ENCODE data around the gene CCNB2. TPM values are rescaled to one million over a fixed set of nuclear protein-coding genes. Genes with fewer than 3 reads are reported as not detected.
"Not testable (repeated sequence)": the region's sequence is repeated elsewhere in the genome, so short reads cannot be mapped to it uniquely, and the experiment has no call there.

CCNB2 gene
- total RNA-seq, 4 donors from 2014 or later, result 1.1 to 2.1 (median 1.7) TPM

DNA sequence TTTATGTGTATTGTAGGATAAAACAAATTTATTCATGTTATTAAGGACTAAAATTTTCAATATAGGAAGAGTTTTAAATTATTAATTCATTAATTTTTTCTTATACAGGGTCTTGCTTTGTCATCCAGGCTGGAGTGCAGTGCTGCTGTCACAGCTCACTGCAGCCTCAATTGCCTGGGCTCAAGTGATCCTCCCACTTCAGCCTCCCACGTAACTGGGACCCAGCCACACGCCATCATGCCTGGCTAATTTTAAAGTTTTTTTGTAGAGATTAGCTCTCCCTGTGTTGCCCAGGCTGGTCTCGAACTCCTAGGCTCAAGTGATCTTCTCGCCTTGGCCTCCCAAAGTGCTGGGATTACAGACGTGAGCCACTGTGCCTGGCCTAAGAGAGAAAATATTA lies 14.7 kb downstream of the CCNB2 start:
- Histone ChIP-seq H3K27me3 (no peaks in the 10 kb centered on the region), H3K27ac (no peak overlapping the region), H3K36me3 (no peaks in the 10 kb centered on the region), H3K9me3 (no peaks in the 10 kb centered on the region), H3K4me1 (no peaks in the 10 kb centered on the region), H3K4me3 (replicated peaks in 1 of 3) (no peak overlapping the region)
- TF ChIP-seq, protein P1, sequence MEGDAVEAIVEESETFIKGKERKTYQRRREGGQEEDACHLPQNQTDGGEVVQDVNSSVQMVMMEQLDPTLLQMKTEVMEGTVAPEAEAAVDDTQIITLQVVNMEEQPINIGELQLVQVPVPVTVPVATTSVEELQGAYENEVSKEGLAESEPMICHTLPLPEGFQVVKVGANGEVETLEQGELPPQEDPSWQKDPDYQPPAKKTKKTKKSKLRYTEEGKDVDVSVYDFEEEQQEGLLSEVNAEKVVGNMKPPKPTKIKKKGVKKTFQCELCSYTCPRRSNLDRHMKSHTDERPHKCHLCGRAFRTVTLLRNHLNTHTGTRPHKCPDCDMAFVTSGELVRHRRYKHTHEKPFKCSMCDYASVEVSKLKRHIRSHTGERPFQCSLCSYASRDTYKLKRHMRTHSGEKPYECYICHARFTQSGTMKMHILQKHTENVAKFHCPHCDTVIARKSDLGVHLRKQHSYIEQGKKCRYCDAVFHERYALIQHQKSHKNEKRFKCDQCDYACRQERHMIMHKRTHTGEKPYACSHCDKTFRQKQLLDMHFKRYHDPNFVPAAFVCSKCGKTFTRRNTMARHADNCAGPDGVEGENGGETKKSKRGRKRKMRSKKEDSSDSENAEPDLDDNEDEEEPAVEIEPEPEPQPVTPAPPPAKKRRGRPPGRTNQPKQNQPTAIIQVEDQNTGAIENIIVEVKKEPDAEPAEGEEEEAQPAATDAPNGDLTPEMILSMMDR (IDR thresholded peaks at IDR 0.05), result no peak
- TF ChIP-seq POLR2A (IDR thresholded peaks at IDR 0.05), result no peak
- intact Hi-C loops (cut with DNase I), result no loop called here
- 70 to 72% methylated on average over 5 of the region's 5 CpGs for WGBS, 2 donors
- peak; percentile 41 to 62 for DNase-seq

DNA sequence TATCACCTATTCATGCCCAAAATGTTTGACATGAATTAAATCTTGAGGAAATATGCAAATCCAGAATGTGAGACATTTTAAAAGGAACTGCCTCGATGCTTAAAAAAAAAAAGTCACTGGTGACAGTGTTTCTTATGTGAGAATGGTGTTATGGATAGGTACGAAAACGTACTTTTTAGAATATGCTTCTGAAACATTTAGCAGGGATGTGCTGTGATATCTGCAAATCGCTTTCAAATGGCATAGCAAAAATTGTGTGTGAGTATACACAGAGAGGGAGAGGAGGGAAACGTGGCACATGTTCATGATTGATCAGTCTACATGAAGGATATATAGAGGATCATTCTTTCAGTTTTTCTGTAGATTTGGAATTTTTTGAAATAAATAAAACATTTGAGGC lies 16.0 kb downstream of the CCNB2 start:
- H3K9me3 ChIP-seq, result no peaks in the 10 kb centered on the region
- no peak for TF ChIP-seq POLR2A (IDR thresholded peaks at IDR 0.05)
- TF ChIP-seq, protein P1 (IDR thresholded peaks at IDR 0.05), result no peak
- intact Hi-C loops (cut with DNase I), result no loop called here
- WGBS, 2 donors, result 94 to 97% methylated on average over 5 of the region's 5 CpGs
- H3K4me3 ChIP-seq (replicated peaks in 1 of 3), result no peak overlapping the region
- H3K36me3 ChIP-seq, result no peaks in the 10 kb centered on the region
- no peaks in the 10 kb centered on the region for H3K27me3 ChIP-seq
- DNase-seq, result no peak
- H3K27ac ChIP-seq, result no peak overlapping the region
- H3K4me1 ChIP-seq, result no peaks in the 10 kb centered on the region

DNA sequence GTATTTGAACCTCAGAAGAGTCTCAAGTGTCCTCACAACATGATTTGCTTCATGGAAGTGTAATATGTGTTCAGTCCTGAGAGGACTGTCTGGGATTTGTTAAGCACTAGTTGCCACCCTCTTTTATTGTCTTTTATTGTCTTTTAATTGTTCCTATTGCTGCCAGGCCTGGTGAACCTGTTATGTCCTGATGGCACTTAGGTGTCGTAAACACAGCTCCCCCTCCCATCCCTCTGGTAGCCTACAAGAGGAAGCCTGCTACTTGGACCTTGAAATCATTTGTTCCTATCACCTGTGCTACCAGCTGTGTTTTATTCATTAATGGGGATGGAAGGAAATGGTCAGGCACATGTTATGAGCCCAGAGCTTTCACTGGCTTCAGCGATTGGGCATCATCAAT lies 19.3 kb downstream of the CCNB2 start:
- H3K27me3 ChIP-seq, result no peaks in the 10 kb centered on the region
- H3K27ac ChIP-seq, result no peak overlapping the region
- H3K36me3 ChIP-seq, result no peaks in the 10 kb centered on the region
- intact Hi-C loops (cut with DNase I), result no loop called here
- no peak overlapping the region for H3K4me3 ChIP-seq (replicated peaks in 1 of 3)
- no peak for DNase-seq
- H3K4me1 ChIP-seq, result no peaks in the 10 kb centered on the region
- TF ChIP-seq POLR2A (IDR thresholded peaks at IDR 0.05), result no peak
- TF ChIP-seq, protein P1 (IDR thresholded peaks at IDR 0.05), result no peak
- no peaks in the 10 kb centered on the region for H3K9me3 ChIP-seq
- 98 to 100% methylated on average over 2 of the region's 2 CpGs for WGBS, 2 donors

GRCh38 chr15:59125683-59126082 lies 20.7 kb downstream of the CCNB2 start:
- H3K4me3 ChIP-seq (replicated peaks in 1 of 3); intact Hi-C loops (cut with DNase I); H3K9me3 ChIP-seq; DNase-seq; H3K27me3 ChIP-seq; H3K36me3 ChIP-seq; H3K27ac ChIP-seq; H3K4me1 ChIP-seq: not testable (repeated sequence)
- 99% methylated on average over 4 of the region's 4 CpGs for WGBS, 2 donors

GRCh38 chr15:59127255-59127654 lies 22.3 kb downstream of the CCNB2 start:
- H3K36me3 ChIP-seq; DNase-seq; H3K4me1 ChIP-seq; H3K9me3 ChIP-seq; H3K4me3 ChIP-seq (replicated peaks in 1 of 3); H3K27me3 ChIP-seq; H3K27ac ChIP-seq; intact Hi-C loops (cut with DNase I): not testable (repeated sequence)
- 82 to 92% methylated on average over 1 of the region's 1 CpG for WGBS, 2 donors

- DNase-seq, result no peak
- TF ChIP-seq, protein P1 (IDR thresholded peaks at IDR 0.05), result no peak
- no peak for TF ChIP-seq POLR2A (IDR thresholded peaks at IDR 0.05)
Measured at GRCh38 chr15:59131456-59131855, 26.5 kb downstream of the CCNB2 start.

More at GRCh38 chr15:59131456-59131855, 26.5 kb downstream of the CCNB2 start:
- H3K27ac ChIP-seq, result no peak overlapping the region
- 97 to 98% methylated on average over 10 to 16 of the region's 16 CpGs for WGBS, 2 donors
- H3K36me3 ChIP-seq, result peaks cover 9 to 11% of the 10 kb centered on the region in 2 donors
- no peaks in the 10 kb centered on the region for H3K4me1 ChIP-seq
- H3K4me3 ChIP-seq (replicated peaks in 1 of 3), result no peak overlapping the region
- no peaks in the 10 kb centered on the region for H3K9me3 ChIP-seq
- intact Hi-C loops (cut with DNase I), result no loop called here
- no peaks in the 10 kb centered on the region for H3K27me3 ChIP-seq

Data from thyroid gland (tissue), 4 donors.